ENCODE data around the gene MIER2.

DNA sequence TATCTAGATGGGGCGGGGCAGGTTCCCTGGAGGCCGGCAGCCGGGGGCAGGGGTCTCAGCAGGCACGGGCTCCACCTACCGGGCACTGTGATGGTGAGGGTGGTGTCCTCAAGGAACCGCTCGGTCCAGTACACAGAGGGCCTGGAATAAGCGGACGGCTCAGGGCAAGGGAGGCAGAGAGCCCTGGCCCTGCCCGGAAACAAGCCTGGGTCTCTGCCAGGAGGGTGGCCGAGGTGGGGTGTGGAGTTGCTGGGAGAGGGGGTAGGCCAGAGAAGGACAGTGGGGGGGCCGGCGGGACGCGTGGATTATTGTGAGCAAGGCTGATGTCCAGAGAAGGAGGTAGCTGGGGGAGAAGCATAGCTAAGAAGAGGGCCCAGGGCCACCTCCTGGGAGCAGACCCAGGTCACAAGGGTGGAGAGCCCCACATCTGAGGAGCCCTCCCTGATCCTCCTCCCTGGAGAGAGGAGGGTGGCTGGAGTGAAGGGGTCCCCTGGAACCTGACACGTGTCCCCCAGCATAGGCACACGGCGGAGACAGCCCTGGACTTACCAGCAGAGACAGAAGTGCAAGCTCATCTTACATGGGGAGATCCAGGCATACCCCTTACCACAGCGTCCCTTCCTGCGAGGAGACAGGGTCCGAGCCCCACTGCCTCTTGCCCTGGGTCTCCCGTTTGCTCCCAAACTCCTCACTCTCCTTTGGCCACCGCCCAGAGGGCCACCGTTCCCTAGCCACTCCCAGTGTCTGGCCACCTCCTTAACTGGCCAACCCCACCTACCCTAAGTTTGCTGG, 29.0 kb upstream of the MIER2 start:
- TF ChIP-seq POLR2A (IDR thresholded peaks at IDR 0.05; ENCODE audit: low read depth, low read length) (no peak), CTCF (IDR thresholded peaks at IDR 0.05 in 2 of 3, conservative IDR thresholded peaks at IDR 0.05 in 1 of 3; ENCODE audit: control insufficient read depth in 2 of 3, extremely low read depth in 1 of 3, insufficient read depth in 1 of 3, low read depth in 3 of 3, low read length in 3 of 3) (no peak), REST (IDR thresholded peaks at IDR 0.05; ENCODE audit: low read depth, low read length) (no peak), ATF2 (IDR thresholded peaks at IDR 0.05; ENCODE audit: low read length) (no peak), ATF3 (IDR thresholded peaks at IDR 0.05; ENCODE audit: borderline replicate concordance, extremely low read depth, low read depth, low read length) (no peak), RAD21 (IDR thresholded peaks at IDR 0.05; ENCODE audit: insufficient read depth, low read depth, low read length) (no peak), GABPA (IDR thresholded peaks at IDR 0.05; ENCODE audit: low read depth) (no peak), JUND (IDR thresholded peaks at IDR 0.05; ENCODE audit: low read depth, low read length) (no peak), RBBP5 (conservative IDR thresholded peaks at IDR 0.05) (no peak), POLR2AphosphoS5 (IDR thresholded peaks at IDR 0.05; ENCODE audit: low read length) (no peak), RAD51 (IDR thresholded peaks at IDR 0.05) (no peak)
- TF ChIP-seq, protein P1, sequence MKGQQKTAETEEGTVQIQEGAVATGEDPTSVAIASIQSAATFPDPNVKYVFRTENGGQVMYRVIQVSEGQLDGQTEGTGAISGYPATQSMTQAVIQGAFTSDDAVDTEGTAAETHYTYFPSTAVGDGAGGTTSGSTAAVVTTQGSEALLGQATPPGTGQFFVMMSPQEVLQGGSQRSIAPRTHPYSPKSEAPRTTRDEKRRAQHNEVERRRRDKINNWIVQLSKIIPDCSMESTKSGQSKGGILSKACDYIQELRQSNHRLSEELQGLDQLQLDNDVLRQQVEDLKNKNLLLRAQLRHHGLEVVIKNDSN (IDR thresholded peaks at IDR 0.05; ENCODE audit: borderline replicate concordance, extremely low read length, insufficient read depth, low read depth, low read length) = no peak

All from GM12878 (cell line).